GM21526 (cell line): ENCODE results near the gene FSTL4.
"Not testable (repeated sequence)": the region's sequence is repeated elsewhere in the genome, so short reads cannot be mapped to it uniquely, and the experiment has no call there.

Experiments used
- ATAC-seq: cut with Tn5 transposase; IDR thresholded peaks from one replicate; pipeline ENCODE4 v1.9.1; 2021; ENCODE audit warnings: moderate library complexity; ENCODE audit not compliant: unreplicated experiment, low FRiP score

The FSTL4 gene

GRCh38 chr5:133409210-133409674 lies 203.1 kb downstream of the FSTL4 start:
- no peak for ATAC-seq

- no peak for ATAC-seq
Measured at GRCh38 chr5:133408322-133408721, 204.0 kb downstream of the FSTL4 start.

GRCh38 chr5:133406977-133407632 lies 205.2 kb downstream of the FSTL4 start:
- ATAC-seq: no peak

- no peak for ATAC-seq
Measured at GRCh38 chr5:133406208-133406976, 205.9 kb downstream of the FSTL4 start.

GRCh38 chr5:133405275-133406034 lies 206.9 kb downstream of the FSTL4 start:
- ATAC-seq: no peak

- ATAC-seq: no peak
Measured at GRCh38 chr5:133404724-133405123, 207.6 kb downstream of the FSTL4 start.

GRCh38 chr5:133403741-133404364 lies 208.5 kb downstream of the FSTL4 start:
- ATAC-seq: no peak

GRCh38 chr5:133402775-133403174 lies 209.6 kb downstream of the FSTL4 start:
- ATAC-seq: no peak

GRCh38 chr5:133401731-133402347 lies 210.5 kb downstream of the FSTL4 start:
- no peak for ATAC-seq

GRCh38 chr5:133400831-133401351 lies 211.4 kb downstream of the FSTL4 start:
- no peak for ATAC-seq

- ATAC-seq: no peak
Measured at GRCh38 chr5:133400120-133400519, 212.2 kb downstream of the FSTL4 start.

GRCh38 chr5:133399247-133399891 lies 213.0 kb downstream of the FSTL4 start:
- ATAC-seq: no peak

GRCh38 chr5:133398646-133399101 lies 213.7 kb downstream of the FSTL4 start:
- ATAC-seq: no peak

GRCh38 chr5:133397990-133398645 lies 214.2 kb downstream of the FSTL4 start:
- ATAC-seq: no peak

- no peak for ATAC-seq
Measured at GRCh38 chr5:133397348-133397747, 215.0 kb downstream of the FSTL4 start.

GRCh38 chr5:133396814-133397213 lies 215.5 kb downstream of the FSTL4 start:
- no peak for ATAC-seq

- no peak for ATAC-seq
Measured at GRCh38 chr5:133396187-133396741, 216.1 kb downstream of the FSTL4 start.

GRCh38 chr5:133395207-133395606 lies 217.1 kb downstream of the FSTL4 start:
- ATAC-seq: not testable (repeated sequence)

- not testable (repeated sequence) for ATAC-seq
Measured at GRCh38 chr5:133394477-133394817, 217.9 kb downstream of the FSTL4 start.
